HG02870 (cell line): ENCODE measurements around the gene ZNF625.
"Not testable (repeated sequence)": the region's sequence is repeated elsewhere in the genome, so short reads cannot be mapped to it uniquely, and the experiment has no call there.

Experiments
- ATAC-seq: cut with Tn5 transposase; IDR thresholded peaks from one replicate; pipeline ENCODE4 v1.9.1; 2021; ENCODE audit warnings: mild to moderate bottlenecking, moderate library complexity; ENCODE audit not compliant: unreplicated experiment

The ZNF625 gene

GRCh38 chr19:12139269-12139668 is 17.3 kb downstream of the ZNF625 start:
- no peak for ATAC-seq

DNA sequence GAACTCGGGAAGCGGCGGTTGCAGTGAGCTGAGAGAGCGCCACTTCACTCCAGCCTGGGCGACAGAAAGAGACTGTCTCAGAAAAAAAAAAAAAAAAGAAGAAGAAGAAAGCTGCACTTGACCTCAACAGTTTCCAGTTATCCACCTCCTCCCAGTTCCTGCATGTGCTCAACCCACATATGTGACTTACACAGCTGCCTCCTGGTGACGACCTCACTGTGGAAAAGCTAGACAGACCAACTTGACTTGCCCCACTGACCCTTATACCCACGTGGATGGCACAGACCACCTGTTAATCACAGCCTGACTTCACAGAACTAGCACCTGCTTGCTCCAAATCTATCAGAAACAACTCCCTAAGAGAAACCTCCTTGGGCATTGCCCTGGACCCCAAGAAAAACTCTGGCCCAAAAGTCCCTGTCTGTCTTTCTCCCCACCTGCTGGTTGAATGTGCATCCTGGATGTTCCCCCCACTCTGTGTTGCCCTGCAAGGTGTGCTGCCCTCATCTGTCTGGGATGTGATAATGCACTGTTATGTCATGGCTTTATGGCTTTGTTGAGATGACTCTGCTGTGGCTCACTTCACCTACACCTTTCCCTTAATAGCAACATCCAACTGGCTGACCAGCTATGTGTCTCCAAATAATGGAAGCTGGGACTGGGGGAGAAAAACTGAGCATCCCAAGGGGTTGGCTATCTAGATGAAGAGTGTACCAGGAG is 19.2 kb downstream of the ZNF625 start:
- no peak for ATAC-seq

DNA sequence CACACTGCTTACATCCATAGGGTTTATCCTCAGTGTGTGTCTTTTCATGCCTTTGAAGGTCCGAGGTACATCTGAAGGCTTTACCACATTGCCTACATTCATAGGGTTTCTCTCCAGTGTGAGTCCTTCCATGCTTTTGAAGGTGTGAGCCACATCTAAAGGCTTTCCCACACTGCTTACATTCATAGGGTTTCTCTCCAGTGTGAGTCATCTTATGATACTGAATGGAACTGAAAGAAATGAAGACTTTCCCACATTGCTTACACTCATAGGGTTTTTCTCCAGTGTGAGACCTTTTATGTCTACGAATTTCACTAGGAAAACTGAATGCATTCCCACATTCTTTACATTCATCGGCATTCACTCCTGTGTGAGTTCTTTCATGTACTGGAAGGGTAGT is 23.5 kb downstream of the ZNF625 start:
- ATAC-seq, result no peak

DNA sequence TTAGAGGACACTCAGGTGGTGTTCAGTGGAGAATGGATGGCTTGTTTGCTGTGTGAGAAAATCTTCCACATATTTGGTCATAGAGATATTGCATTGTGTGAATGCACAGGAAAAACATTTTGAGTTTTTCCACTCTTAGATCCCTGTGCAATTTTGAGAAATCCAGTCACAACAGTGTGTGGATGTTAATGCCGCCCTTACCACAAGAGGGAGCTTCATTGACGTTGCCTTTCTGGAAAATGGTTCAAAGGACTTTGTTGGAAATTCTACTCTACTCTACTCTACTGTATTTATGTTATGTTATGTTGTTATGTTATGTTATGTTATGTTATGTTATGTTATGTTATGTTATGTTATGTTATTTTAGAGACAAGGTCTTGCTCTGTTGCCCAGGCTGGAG is 29.8 kb downstream of the ZNF625 start:
- ATAC-seq, result no peak

DNA sequence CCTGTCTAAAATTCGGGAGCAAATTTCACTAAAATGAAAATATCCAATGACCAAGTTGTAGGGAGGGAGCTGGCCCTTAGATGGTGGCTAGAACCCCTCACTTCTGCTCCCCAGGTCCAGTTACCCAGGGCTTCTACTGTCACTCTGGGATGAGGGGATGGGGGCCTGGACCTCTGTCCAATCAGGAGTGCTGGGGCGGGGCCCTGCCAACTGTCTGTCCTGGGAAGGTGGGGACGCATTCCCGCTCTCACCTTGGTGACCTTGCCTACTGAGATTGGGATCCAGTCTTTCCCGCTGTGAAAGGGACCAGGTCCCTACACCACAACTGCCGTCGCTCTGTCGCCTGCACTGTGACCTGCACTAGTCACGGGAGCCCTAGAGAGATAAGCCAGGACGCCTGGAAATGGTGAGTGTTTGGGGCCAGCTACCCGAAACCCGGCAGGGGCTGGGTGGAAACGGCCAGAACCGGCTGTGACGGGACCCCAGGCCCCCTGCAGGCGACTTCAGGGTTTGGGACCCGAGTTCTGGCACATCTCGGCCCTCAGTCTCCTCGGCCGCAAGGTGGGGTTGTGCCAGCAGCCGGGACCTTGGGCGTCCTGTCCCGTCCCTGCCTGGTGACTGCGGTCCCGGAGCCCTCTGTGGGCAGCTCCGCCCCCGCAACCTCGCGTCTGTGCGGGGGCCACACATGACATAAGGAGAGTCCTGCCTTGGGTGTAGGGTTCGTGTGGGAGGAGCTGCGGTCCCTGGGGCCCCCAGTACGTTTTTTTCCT is 39.1 kb downstream of the ZNF625 start:
- no peak for ATAC-seq

DNA sequence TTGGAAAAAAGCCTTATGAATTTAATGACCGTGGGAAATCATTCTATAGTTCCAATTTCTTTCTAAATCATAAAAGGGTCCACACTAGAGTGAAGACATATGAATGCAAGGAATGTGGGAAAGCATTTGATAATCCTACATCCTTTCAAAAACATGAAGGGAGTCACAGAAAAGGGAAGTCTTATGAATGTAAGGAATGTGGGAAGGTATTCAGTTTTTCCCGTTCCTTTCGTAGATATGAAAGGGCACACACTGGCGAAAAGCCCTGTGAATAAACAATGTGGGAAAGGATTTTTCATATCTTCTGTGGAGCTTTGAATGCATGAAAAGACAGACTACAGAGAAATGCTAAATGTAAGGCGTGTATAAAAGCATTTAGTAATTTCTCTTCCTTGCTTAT is 43.4 kb downstream of the ZNF625 start:
- no peak for ATAC-seq

- no peak for ATAC-seq
Measured at GRCh38 chr19:12112701-12113100, 43.8 kb downstream of the ZNF625 start.

DNA sequence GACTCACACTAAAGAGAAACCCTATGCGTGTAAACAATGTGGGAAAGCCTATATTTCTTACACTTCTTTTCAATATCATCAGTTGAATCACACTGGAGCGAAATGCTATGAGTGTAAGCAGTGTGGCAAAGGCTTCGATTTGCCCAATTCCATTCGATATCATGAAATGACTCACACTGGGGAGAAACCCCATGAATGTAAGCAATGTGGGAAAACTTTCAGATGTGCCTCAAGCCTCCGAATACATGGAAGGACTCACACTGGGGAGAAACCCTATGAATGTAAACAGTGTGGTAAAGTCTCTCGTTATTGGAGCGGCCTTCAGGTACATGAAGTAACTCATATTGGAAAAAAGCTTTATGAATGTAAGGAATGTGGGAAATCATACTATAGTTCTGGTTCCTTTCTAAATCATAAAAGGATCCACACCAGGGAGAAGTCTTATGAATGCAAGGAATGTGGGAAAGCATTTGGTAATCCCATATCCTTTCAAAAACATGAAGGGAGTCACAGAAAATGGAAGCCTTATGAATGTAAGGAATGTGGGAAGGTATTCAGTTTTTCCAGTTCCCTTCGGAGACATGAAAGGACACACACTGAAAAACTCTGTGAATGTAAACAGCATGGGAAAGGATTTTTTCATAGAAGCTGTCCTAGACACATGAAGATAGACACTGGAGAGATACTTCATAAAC is 44.4 kb downstream of the ZNF625 start:
- no peak for ATAC-seq

DNA sequence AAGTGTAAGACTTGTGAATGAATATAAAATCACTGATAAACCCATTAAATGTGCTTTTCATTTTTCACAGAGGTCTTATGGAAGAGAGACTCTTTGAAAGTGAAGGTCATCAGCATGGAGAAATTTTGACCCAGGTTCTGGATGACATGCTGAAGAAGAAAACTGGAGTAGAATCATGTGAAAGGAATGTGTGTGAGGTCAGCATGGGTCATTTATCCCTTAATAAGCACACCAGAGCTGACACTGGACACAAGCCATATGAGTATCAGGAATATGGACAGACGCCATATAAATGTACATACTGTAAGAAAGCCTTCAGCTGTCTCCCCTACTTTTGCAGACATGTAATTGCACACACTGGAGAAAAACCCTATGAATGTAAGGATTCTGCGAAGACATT is 45.4 kb downstream of the ZNF625 start:
- ATAC-seq, result no peak

DNA sequence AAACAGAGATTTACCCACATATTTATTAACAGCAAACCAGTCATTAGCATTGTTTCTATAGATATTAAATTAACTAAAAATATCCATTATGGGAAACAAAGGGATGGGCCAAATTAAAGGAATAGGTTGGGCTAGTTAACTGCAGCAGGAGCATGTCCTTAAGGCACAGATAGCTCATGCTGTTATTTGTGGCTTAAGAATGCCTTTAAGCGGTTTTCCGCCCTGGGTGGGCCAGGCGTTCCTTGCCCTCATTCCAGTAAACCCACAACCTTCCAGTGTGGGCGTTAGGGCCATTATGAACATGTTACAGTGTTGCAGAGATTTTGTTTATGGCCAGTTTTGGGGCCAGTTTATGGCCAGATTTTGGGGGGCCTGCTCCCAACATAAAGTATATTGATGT is 52.6 kb downstream of the ZNF625 start:
- not testable (repeated sequence) for ATAC-seq

- ATAC-seq, result no peak
Measured at GRCh38 chr19:12098040-12098439, 58.5 kb downstream of the ZNF625 start.

DNA sequence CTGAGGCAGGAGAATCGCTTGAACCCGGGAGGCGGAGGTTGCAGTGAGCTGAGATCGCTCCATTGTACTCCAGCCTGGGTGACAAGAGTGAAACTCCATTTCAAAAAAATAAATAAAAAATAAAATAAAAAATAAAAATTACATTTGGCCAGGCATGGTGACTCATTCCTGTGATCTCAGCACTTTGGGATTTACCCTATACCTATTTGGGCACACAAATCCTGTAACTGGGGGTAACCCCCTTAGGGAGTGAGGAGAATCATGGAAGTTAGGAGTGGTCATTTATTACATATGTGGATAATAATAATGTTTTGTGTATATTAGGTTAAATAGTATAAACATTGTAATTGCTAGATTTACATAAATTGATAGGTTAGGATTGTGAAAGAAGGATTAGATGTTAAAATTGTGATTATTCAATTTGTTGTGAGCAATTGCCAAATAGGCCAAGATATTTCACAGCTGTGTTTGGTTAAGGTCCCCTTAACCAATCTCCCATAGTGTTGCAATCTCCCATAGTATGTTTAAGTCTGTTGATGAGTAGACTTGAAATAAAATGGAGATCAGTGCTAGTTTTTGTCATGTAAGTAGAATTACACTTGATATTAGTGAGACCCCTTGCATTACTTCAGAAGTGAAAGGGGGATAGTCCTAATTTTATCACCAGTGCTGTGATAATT is 61.3 kb downstream of the ZNF625 start:
- ATAC-seq, result no peak
